Spinal cord (tissue), 10 donors: ENCODE data around the gene ACSL1. TPM values are rescaled to one million over a fixed set of nuclear protein-coding genes. Genes with fewer than 3 reads are reported as not detected.

Experiments
- DNase-seq, 6 donors: peaks; one replicate each; pipeline versions ENCODE4 v3.0.0 to v3.0.0-alpha.2; 2013 to 2015; ENCODE audit warnings: low spot score in 6 of 6, low read depth in 4 of 6
- H3K27ac ChIP-seq: one replicate; pipeline ENCODE4 v1.5.1; 2013; ENCODE audit warnings: low read depth, low read length, control low read depth
- H3K27me3 ChIP-seq: one replicate; pipeline ENCODE4 v1.6.1; 2013; ENCODE audit warnings: low read length; ENCODE audit not compliant: control insufficient read depth, insufficient read depth
- H3K36me3 ChIP-seq: one replicate; pipeline ENCODE4 v1.6.1; 2013; ENCODE audit warnings: low read length; ENCODE audit not compliant: control insufficient read depth, insufficient read depth
- H3K4me1 ChIP-seq: one replicate; pipeline ENCODE4 v1.6.1; 2013; ENCODE audit warnings: low read length; ENCODE audit not compliant: control insufficient read depth, insufficient read depth
- H3K4me3 ChIP-seq: one replicate; pipeline ENCODE4 v1.5.1; 2013; ENCODE audit warnings: low read depth, low read length, control low read depth
- H3K9me3 ChIP-seq: one replicate; pipeline ENCODE4 v1.6.1; 2013; ENCODE audit warnings: low read length; ENCODE audit not compliant: control insufficient read depth, insufficient read depth
- WGBS: methylation state at CpG from one replicate; pipeline ENCODE4 v1.1.5; 2013; ENCODE audit warnings: missing lambda C conversion rate; ENCODE audit not compliant: insufficient coverage; 5-methylcytosine and 5-hydroxymethylcytosine counted together
- polyA plus RNA-seq, 2 donors: library from polyadenylated mRNA; unstranded; fragments of 120-200 nt; gene quantifications; one replicate each; pipeline ENCODE4 v1.2.1, GENCODE V29; 2013; ENCODE audit not compliant: insufficient read length in 2 of 2
- total RNA-seq, 2 donors: library from RNA; depleted of rRNA in 1 of 2; stranded (reverse); fragments of 120-200 nt in 1 of 2; fragments of >200 nt in 1 of 2; gene quantifications; one replicate each; pipeline versions ENCODE4 v1.2.3 to v1.2.4, GENCODE V29; 2013 to 2014
- donor health status: healthy.

ACSL1 gene
- total and polyA plus RNA-seq, 4 donors = 28.9 to 62.7 (median 29.9) TPM

- no peaks in the 10 kb centered on the region for H3K9me3 ChIP-seq
- H3K4me1 ChIP-seq = peaks cover 12% of the 10 kb centered on the region
- no peak overlapping the region for H3K27ac ChIP-seq
- H3K27me3 ChIP-seq = peaks cover 29% of the 10 kb centered on the region
- H3K4me3 ChIP-seq = peak overlapping the region; percentile 48
- H3K36me3 ChIP-seq = no peaks in the 10 kb centered on the region
- no peak for DNase-seq
- 20% methylated on average over 1 of the region's 6 CpGs for WGBS
These were observed 1.0 kb downstream of the ACSL1 start for GRCh38 chr4:184824776-184825084.

GRCh38 chr4:184824081-184824775, 1.5 kb downstream of the ACSL1 start:
- WGBS = 88% methylated on average over 11 of the region's 13 CpGs
- H3K4me1 ChIP-seq = peaks cover 12% of the 10 kb centered on the region
- no peaks in the 10 kb centered on the region for H3K9me3 ChIP-seq
- no peaks in the 10 kb centered on the region for H3K36me3 ChIP-seq
- H3K4me3 ChIP-seq = no peak overlapping the region
- no peak for DNase-seq
- peaks cover 29% of the 10 kb centered on the region for H3K27me3 ChIP-seq
- no peak overlapping the region for H3K27ac ChIP-seq

- no peak for DNase-seq
- Histone ChIP-seq H3K4me1 (peaks cover 12% of the 10 kb centered on the region), H3K4me3 (no peak overlapping the region), H3K27ac (no peak overlapping the region), H3K9me3 (no peaks in the 10 kb centered on the region), H3K27me3 (peaks cover 29% of the 10 kb centered on the region), H3K36me3 (no peaks in the 10 kb centered on the region)
- WGBS = 100% methylated on average over 2 of the region's 2 CpGs
These were observed 2.8 kb downstream of the ACSL1 start for GRCh38 chr4:184823014-184823413.

GRCh38 chr4:184822356-184822755, 3.4 kb downstream of the ACSL1 start:
- H3K27ac ChIP-seq = no peak overlapping the region
- no peak for DNase-seq
- H3K4me3 ChIP-seq = no peak overlapping the region
- H3K36me3 ChIP-seq = no peaks in the 10 kb centered on the region
- peaks cover 30% of the 10 kb centered on the region for H3K27me3 ChIP-seq
- peaks cover 12% of the 10 kb centered on the region for H3K4me1 ChIP-seq
- WGBS = 96% methylated on average over 7 of the region's 9 CpGs
- H3K9me3 ChIP-seq = no peaks in the 10 kb centered on the region

GRCh38 chr4:184821242-184821641, 4.5 kb downstream of the ACSL1 start:
- 86% methylated on average over 1 of the region's 2 CpGs for WGBS
- Histone ChIP-seq H3K27ac (no peak overlapping the region), H3K27me3 (peaks cover 24% of the 10 kb centered on the region), H3K9me3 (no peaks in the 10 kb centered on the region), H3K4me3 (no peak overlapping the region), H3K4me1 (peaks cover 5% of the 10 kb centered on the region), H3K36me3 (no peaks in the 10 kb centered on the region)
- DNase-seq = no peak

GRCh38 chr4:184819786-184820185, 6.0 kb downstream of the ACSL1 start:
- Histone ChIP-seq H3K36me3 (no peaks in the 10 kb centered on the region), H3K4me3 (no peak overlapping the region), H3K9me3 (no peaks in the 10 kb centered on the region), H3K27ac (no peak overlapping the region), H3K4me1 (peaks cover 6% of the 10 kb centered on the region), H3K27me3 (peaks cover 26% of the 10 kb centered on the region)
- no peak for DNase-seq
- 69% methylated on average over 5 of the region's 6 CpGs for WGBS

GRCh38 chr4:184818216-184818564, 7.6 kb downstream of the ACSL1 start:
- 88% methylated on average over 1 of the region's 4 CpGs for WGBS
- H3K4me3 ChIP-seq = no peak overlapping the region
- H3K9me3 ChIP-seq = no peaks in the 10 kb centered on the region
- peaks cover 20% of the 10 kb centered on the region for H3K27me3 ChIP-seq
- H3K36me3 ChIP-seq = no peaks in the 10 kb centered on the region
- no peak for DNase-seq
- no peak overlapping the region for H3K27ac ChIP-seq
- H3K4me1 ChIP-seq = peaks cover 6% of the 10 kb centered on the region

GRCh38 chr4:184817494-184818215, 8.1 kb downstream of the ACSL1 start:
- Histone ChIP-seq H3K27me3 (peaks cover 22% of the 10 kb centered on the region), H3K9me3 (no peaks in the 10 kb centered on the region), H3K4me1 (peaks cover 6% of the 10 kb centered on the region), H3K27ac (no peak overlapping the region), H3K4me3 (no peak overlapping the region), H3K36me3 (no peaks in the 10 kb centered on the region)
- no peak for DNase-seq
- 88% methylated on average over 11 of the region's 11 CpGs for WGBS

- Histone ChIP-seq H3K4me1 (peaks cover 6% of the 10 kb centered on the region), H3K27me3 (peaks cover 18% of the 10 kb centered on the region), H3K4me3 (no peak overlapping the region), H3K36me3 (no peaks in the 10 kb centered on the region), H3K9me3 (no peaks in the 10 kb centered on the region), H3K27ac (no peak overlapping the region)
- DNase-seq = no peak
These were observed 8.8 kb downstream of the ACSL1 start for GRCh38 chr4:184816962-184817361.
